NCI-H2171 treated with DMSO at 0.1 percent for 48 hours (cell line): ENCODE data around the gene CCNQ.

ENCODE experiments used
- DNase-seq: peaks from one replicate; lab custom pipeline; 2025; lab: John Stamatoyannopoulos, UW

Gene CCNQ

DNA sequence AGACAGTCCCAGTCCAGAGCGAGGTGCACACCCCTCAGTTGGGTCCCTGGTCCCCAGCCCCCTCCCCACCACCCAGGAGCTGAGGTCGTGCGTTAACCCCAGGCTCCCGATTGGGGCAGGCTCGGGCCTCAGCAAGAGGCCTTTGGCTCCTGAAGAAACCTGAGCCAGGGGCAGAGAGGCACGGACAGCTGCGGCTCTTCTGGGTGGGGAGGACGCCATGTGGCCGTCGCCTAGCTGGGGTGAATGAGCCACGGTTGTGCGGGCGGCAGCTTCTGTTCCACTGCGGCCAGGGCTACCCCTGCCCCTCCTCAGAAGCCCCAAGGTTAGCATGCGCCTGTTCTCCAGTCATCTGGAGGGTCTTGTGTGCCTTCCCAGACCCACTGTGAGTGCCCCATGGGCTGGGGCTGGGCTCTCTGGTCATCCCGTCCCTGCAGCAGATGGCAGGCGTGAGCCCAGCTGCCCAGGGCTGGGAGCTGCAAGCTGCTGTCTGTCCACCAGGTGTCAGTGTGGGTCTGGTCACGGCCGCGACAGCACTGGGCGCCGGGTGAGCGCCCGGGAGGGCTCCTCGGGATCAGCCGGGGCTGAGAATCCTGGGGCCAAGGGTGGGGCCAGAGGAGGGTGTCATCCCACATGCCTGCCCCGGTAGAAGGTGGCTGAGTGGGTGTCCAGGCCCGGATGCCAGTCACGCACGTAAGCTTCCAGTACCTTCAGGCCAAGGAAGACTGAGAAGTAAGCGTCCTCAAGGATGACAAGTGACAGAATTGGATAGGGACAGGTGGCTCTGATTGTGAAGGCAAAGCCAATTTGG is 59.6 kb downstream of the CCNQ start:
- no peak for DNase-seq

DNA sequence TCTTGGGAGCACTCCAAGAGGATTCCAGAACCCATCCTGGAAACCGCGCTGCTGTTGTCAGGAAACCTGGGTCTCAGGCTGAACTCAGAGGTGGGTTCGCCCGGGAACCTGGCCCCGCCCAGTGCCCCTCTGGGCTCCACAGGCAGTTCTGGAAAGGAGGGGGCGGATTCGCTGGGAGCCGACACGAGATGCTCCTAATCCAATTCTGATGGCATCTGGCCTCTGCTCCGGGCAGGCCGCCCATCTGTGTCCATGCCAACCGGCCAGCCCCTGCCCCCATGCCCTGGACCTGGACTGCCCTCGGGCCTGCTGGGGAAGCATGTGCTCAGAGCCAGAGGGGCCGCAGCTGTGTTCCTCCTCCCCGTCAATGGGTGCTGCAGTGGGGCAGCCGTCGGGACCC is 60.5 kb downstream of the CCNQ start:
- DNase-seq = no peak
